GM12878 (cell line): ENCODE results near the gene CIB4. TPM values are rescaled to one million over a fixed set of nuclear protein-coding genes. Genes with fewer than 3 reads are reported as not detected.

Experiments used
- ATAC-seq: fragments of 200-7000 bp; cut with Tn5 transposase; 3 replicates; pipeline ENCODE4 v1.9.1; 2020; ENCODE audit warnings: mild to moderate bottlenecking, moderate library complexity
- BruUV-seq: library from RNA; stranded (reverse); fragments of 400-500 nt; replicated peaks from 2 replicates; lab custom pipeline; 2021; lab: Mats Ljungman, UMichigan
- CTCF ChIA-PET: fragments of 300-600 bp; sonication (Branson Sonifier 250); formaldehyde crosslinking; extraction: SDS; loops from one replicate; lab custom pipeline; 2021; ENCODE audit warnings: inconsistent platforms; lab: Yijun Ruan, JAX
- POLR2A ChIA-PET: fragments of 350-600 bp; formaldehyde crosslinking; extraction: SDS; loops from one replicate; lab custom pipeline; 2021; ENCODE audit warnings: inconsistent platforms; lab: Charles Lee
- RAD21 ChIA-PET: fragments of 300-600 bp; sonication (Branson Sonifier 250); formaldehyde crosslinking; loops from one replicate; lab custom pipeline; 2023; ENCODE audit warnings: antibody characterized with exemption; ENCODE audit not compliant: unreplicated experiment; lab: Charles Lee
- SMC1A ChIA-PET: fragments of 300-600 bp; sonication (Branson Sonifier 250); formaldehyde crosslinking; loops from one replicate; lab custom pipeline; 2023; ENCODE audit not compliant: unreplicated experiment, uncharacterized antibody; lab: Charles Lee
- DNase-seq: peaks from one replicate; pipeline ENCODE4 v3.0.0-alpha.2; 2011; ENCODE audit warnings: low read depth, low spot score
- FAIRE-seq: peaks from 3 replicates; lab custom pipeline; 2011; peaks lifted over from hg19 to GRCh38; lab: Jason Lieb, UNC
- H2AFZ ChIP-seq: 2 replicates; pipeline ENCODE4 v1.6.0; 2011; ENCODE audit warnings: low read depth, low read length, control low read depth; ENCODE audit not compliant: control insufficient read depth
- H3K27ac ChIP-seq: 2 replicates; pipeline ENCODE4 v1.5.1; 2011; ENCODE audit warnings: control low read depth; ENCODE audit not compliant: control insufficient read depth, insufficient read depth
- H3K27me3 ChIP-seq, 2 experiments: replicated peaks in 1 of 2; 2 replicates each; pipeline versions ENCODE4 v1.6.0 to v1.6.1; 2011; ENCODE audit warnings: low read length in 1 of 2; ENCODE audit not compliant: control insufficient read depth in 2 of 2, insufficient read depth in 2 of 2
- H3K36me3 ChIP-seq, 2 experiments: 2 replicates each; pipeline ENCODE4 v1.5.1; 2011; ENCODE audit warnings: low read length in 1 of 2; ENCODE audit not compliant: control insufficient read depth in 2 of 2, insufficient read depth in 2 of 2
- H3K4me1 ChIP-seq: 2 replicates; pipeline ENCODE4 v1.6.1; 2011; ENCODE audit warnings: mild to moderate bottlenecking, low read length, moderate library complexity, mixed read lengths; ENCODE audit not compliant: control insufficient read depth, insufficient read depth
- H3K4me2 ChIP-seq: 2 replicates; pipeline ENCODE4 v1.6.0; 2011; ENCODE audit warnings: control low read depth; ENCODE audit not compliant: control insufficient read depth, insufficient read depth
- H3K4me3 ChIP-seq: fragments of 200-600 bp; sonication (generic); 2 replicates; pipeline ENCODE4 v1.5.1; 2016
- H3K79me2 ChIP-seq: 2 replicates; pipeline ENCODE4 v1.6.0; 2011; ENCODE audit warnings: low read length; ENCODE audit not compliant: control insufficient read depth, insufficient read depth
- H3K9ac ChIP-seq: 2 replicates; pipeline ENCODE4 v1.8.0; 2011; ENCODE audit warnings: low read length, control low read depth, mixed read lengths; ENCODE audit not compliant: control insufficient read depth, insufficient read depth
- H3K9me3 ChIP-seq: replicated peaks from 3 replicates; pipeline ENCODE4 v1.5.1; 2011; ENCODE audit warnings: mild to moderate bottlenecking, low read length; ENCODE audit not compliant: control insufficient read depth, insufficient read depth
- H4K20me1 ChIP-seq: 2 replicates; pipeline ENCODE4 v1.6.0; 2011; ENCODE audit not compliant: control insufficient read depth, insufficient read depth
- CEBPB ChIP-seq, 2 experiments: fragments of 150-350 bp in 1 of 2; IDR thresholded peaks; 2 replicates each; pipeline ENCODE4 v1.6.1; 2012 to 2014; ENCODE audit warnings: low read depth in 2 of 2, low read length in 2 of 2, borderline replicate concordance in 1 of 2, inconsistent platforms in 1 of 2
- MTA2 ChIP-seq: fragments of 450-650 bp; IDR thresholded peaks from 2 replicates; pipeline ENCODE4 v1.6.1; 2016; ENCODE audit warnings: low read depth, mild to moderate bottlenecking, moderate library complexity
- NFIC ChIP-seq: IDR thresholded peaks from 2 replicates; pipeline ENCODE4 v1.6.1; 2012; ENCODE audit warnings: low read depth, mild to moderate bottlenecking, inconsistent platforms, low read length, moderate library complexity
- RFX5 ChIP-seq: IDR thresholded peaks from 2 replicates; pipeline ENCODE4 v1.6.1; 2011; ENCODE audit warnings: low read depth, low read length, improper control_type of control experiment
- SREBF2 ChIP-seq: IDR thresholded peaks from 2 replicates; pipeline ENCODE4 v1.6.1; 2012; ENCODE audit warnings: mild to moderate bottlenecking, low read length
- ZBED1 ChIP-seq: IDR thresholded peaks from 2 replicates; pipeline ENCODE4 v1.6.1; 2016; ENCODE audit warnings: borderline replicate concordance
- WGBS: methylation state at CpG from one replicate; pipeline ENCODE4 v1.1.6; 2016; ENCODE audit warnings: low lambda C conversion rate; ENCODE audit not compliant: insufficient replicate concordance, insufficient coverage; ENCODE audit errors: missing lambda C conversion rate; 5-methylcytosine and 5-hydroxymethylcytosine counted together
- in situ Hi-C: fragments of 300-500 bp; cut with MboI; formaldehyde crosslinking; loops from 9 replicates; pipeline ENCODE4 v1.14.3; 2018; ENCODE audit warnings: mixed read lengths
- intact Hi-C: fragments of 100-400 bp; cut with micrococcal nuclease; formaldehyde crosslinking; loops from one replicate; pipeline ENCODE4 v1.14.2; 2022; ENCODE audit not compliant: unreplicated experiment
- polyA plus RNA-seq, 11 experiments: library from polyadenylated mRNA; depleted of rRNA in 4 of 11; unstranded in 6 of 11; stranded (reverse) in 5 of 11; fragments of >200 nt; fragmentation: Nextera tagmentation in 4 of 11; fragmentation: Illumina TruSeq in 1 of 11; extraction: Ambion mirVana in 4 of 11; extraction: Trizol in 1 of 11; gene quantifications; 1 replicate in 1 of 11; 2 replicates in 10 of 11; pipeline versions ENCODE4 v1.2.1 to v1.2.3, GENCODE V29; 2011 to 2016; ENCODE audit warnings: inconsistent platforms in 2 of 11, missing spikeins in 2 of 11, low read depth in 1 of 11
- total RNA-seq, 4 experiments: library from RNA; depleted of rRNA in 3 of 4; stranded (reverse); fragments of >200 nt in 3 of 4; fragmentation: Illumina TruSeq in 1 of 4; extraction: Trizol in 1 of 4; gene quantifications; 2 replicates each; pipeline versions ENCODE4 v1.2.1 to v1.2.3, GENCODE V29; 2013 to 2021
- TF ChIP-seq, protein P1 (sequence below): fragments of 450-650 bp; conservative IDR thresholded peaks from 2 replicates; pipeline ENCODE4 v1.6.1; 2017; ENCODE audit warnings: mild to moderate bottlenecking, moderate library complexity

Gene CIB4
- total and polyA plus RNA-seq, 10 of the 15 experiments (the other 5 are each of a cell fraction or from before 2014, with no cell fraction given) = not detected

DNA sequence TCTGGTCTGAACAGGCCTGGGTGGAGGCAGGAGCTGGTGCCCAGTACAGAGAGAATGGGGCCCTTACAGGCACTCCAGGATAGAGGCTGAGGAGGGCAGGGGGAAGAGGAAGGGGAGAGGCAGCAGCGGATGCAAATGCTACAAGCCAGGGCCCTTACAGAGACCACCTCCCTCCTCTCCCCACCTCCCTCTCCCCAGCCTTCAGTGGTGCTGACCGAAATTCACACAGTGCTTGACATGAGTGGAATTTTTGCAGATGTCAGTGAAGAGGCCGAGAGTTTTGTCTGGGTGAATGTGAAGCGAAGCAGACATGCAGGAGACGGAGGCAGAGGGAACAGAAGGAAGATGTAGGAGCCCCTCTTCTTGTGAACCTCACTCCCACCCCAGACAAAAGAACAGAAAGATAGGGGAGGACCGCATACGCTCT is 31.9 kb downstream of the CIB4 start:
- H2AFZ ChIP-seq = no peak overlapping the region
- H3K36me3 ChIP-seq = no peaks in the 10 kb centered on the region
- H3K4me3 ChIP-seq = no peak overlapping the region
- peaks cover 0 to 2% of the 10 kb centered on the region in 2 experiments; a peak in 2 of 4 replicates for H3K27me3 ChIP-seq
- no peaks in the 10 kb centered on the region for H4K20me1 ChIP-seq
- ChIA-PET RAD21 (no interaction called here), CTCF (interaction anchor here (8.3 kb wide), 1 partner anchor 136 kb away, joined by 156 read pairs; no protein-coding TSS in a partner anchor), SMC1A (interaction anchor here (0.6 kb wide), 1 partner anchor 878 kb away, joined by 3 read pairs; no protein-coding TSS in a partner anchor), POLR2A (no interaction called here)
- no peak overlapping the region for H3K4me2 ChIP-seq
- no TSS peak for BruUV-seq
- no peaks in the 10 kb centered on the region for H3K79me2 ChIP-seq
- 42% methylated on average over 7 of the region's 7 CpGs for WGBS
- no peaks in the 10 kb centered on the region for H3K4me1 ChIP-seq
- TF ChIP-seq NFIC (no peak), SREBF2 (no peak), CEBPB (IDR thresholded peaks at IDR 0.05; ENCODE audit: borderline replicate concordance in 1 of 2, low read depth in 2 of 2, low read length in 2 of 2) (no peak), RFX5 (no peak), ZBED1 (no peak), MTA2 (no peak)
- TF ChIP-seq, protein P1, sequence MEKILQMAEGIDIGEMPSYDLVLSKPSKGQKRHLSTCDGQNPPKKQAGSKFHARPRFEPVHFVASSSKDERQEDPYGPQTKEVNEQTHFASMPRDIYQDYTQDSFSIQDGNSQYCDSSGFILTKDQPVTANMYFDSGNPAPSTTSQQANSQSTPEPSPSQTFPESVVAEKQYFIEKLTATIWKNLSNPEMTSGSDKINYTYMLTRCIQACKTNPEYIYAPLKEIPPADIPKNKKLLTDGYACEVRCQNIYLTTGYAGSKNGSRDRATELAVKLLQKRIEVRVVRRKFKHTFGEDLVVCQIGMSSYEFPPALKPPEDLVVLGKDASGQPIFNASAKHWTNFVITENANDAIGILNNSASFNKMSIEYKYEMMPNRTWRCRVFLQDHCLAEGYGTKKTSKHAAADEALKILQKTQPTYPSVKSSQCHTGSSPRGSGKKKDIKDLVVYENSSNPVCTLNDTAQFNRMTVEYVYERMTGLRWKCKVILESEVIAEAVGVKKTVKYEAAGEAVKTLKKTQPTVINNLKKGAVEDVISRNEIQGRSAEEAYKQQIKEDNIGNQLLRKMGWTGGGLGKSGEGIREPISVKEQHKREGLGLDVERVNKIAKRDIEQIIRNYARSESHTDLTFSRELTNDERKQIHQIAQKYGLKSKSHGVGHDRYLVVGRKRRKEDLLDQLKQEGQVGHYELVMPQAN = no peak
- H3K9ac ChIP-seq = no peak overlapping the region
- ATAC-seq = no peak
- no peak for FAIRE-seq
- no peaks in the 10 kb centered on the region for H3K9me3 ChIP-seq
- intact Hi-C loops = no loop called here
- no peak overlapping the region for H3K27ac ChIP-seq
- DNase-seq = no peak
- in situ Hi-C loops = no loop called here
